GM23248 (cell line): ENCODE measurements around the gene ROR1.

ENCODE experiments used
- EZH2 ChIP-seq: fragments of 200-600 bp; sonication (generic); IDR thresholded peaks from 2 replicates; pipeline ENCODE4 v1.6.1; 2018; ENCODE audit warnings: antibody characterized with exemption, mild to moderate bottlenecking; ENCODE audit not compliant: insufficient read depth, poor library complexity, severe bottlenecking
- EZH2phosphoT487 ChIP-seq: fragments of 200-600 bp; sonication (generic); IDR thresholded peaks from 2 replicates; pipeline ENCODE4 v1.6.1; 2018; ENCODE audit warnings: antibody characterized with exemption, moderate library complexity, mild to moderate bottlenecking, low read depth; ENCODE audit not compliant: insufficient read depth

DNA sequence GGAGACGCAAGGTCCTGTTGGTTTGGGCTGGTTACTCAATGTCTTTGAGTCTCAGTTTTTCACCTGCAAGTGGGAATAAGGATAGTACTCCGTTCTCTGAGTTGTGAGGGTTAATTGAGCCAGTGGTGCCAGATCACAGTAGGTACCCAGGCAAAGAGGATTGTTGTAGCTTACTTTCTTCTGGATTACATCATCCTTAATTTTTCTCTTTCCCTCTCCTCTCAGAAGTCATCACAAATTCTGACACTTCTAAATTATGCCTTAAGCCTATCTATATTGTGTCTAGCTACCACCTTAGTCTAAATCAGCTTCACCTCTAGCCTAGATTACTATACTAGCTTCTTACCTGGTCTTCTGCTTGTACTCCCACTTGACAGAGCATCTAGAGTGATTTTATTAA is 149.5 kb downstream of the ROR1 start:
- TF ChIP-seq EZH2 = no peak
- TF ChIP-seq EZH2phosphoT487 = no peak
